Measurements from ENCODE around the gene CDH6. TPM values are rescaled to one million over a fixed set of nuclear protein-coding genes. Genes with fewer than 3 reads are reported as not detected.

The CDH6 gene
- total and polyA plus RNA-seq, 2 of the 4 experiments (the other 2 are of a cell fraction) = 72.2 to 232 TPM

DNA sequence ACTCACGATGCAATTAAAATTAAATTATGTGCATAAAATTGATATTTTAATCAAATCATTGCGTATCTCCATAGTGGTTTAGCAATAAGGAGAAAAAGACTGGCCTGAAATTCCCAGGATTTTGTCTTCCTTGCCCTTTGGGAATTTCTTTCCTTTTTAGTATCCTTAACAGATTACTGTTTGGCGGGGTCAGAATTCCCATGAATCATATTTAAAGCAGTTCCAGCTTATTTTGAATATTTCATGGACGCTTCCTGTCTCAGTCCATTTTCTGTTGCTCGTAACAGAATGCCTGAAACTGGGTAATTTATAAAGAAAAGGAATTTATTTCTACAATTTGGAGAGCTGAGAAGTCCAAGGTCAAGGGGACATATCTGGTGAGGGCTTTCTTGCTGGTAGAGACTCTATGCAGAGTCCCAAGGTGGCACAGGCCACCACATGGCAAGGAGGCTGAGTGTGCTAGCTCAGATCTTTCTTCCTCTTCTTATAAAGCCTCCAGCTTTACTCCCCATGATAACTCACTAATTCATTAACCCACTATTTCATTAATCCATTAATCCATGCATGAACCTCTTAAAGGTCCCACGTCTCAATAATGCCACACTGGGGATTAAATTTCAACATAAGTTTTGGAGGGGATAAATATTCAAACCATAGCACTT is 37.8 kb downstream of the CDH6 start:
- Histone ChIP-seq H2BK15ac (ENCODE audit: low read depth, low read length) (no peak overlapping the region), H3K27ac (ENCODE audit: insufficient read depth, low read length) (no peak overlapping the region), H3K9me1 (ENCODE audit: insufficient read depth, low read length) (no peaks in the 10 kb centered on the region), H2BK5ac (ENCODE audit: low read depth, low read length, poor library complexity, severe bottlenecking) (peak overlapping the region; percentile 1), H3K23ac (ENCODE audit: low read depth, low read length) (no peak overlapping the region; the same call in 1 of the 2 replicates), H4K91ac (ENCODE audit: insufficient read depth, low read depth, low read length) (no peak overlapping the region), H2AK9ac (replicated peaks; ENCODE audit: low read depth, low read length, poor library complexity) (no peak overlapping the region), H3K56ac (ENCODE audit: extremely low read depth, insufficient read depth, low read length) (no peak overlapping the region), H3K27me3 (ENCODE audit: control insufficient read depth, insufficient read depth, low read length) (no peaks in the 10 kb centered on the region), H3K36me3 (ENCODE audit: control insufficient read depth, insufficient read depth, low read length) (peaks cover 5% of the 10 kb centered on the region; the same call in 1 of the 2 replicates), H4K8ac (ENCODE audit: low read depth in 2 of 2, low read length in 2 of 2) (peak overlapping the region in 1 of 2 experiments; percentile 18; a peak in 1 of 4 replicates), H3K18ac (ENCODE audit: low read depth, low read length) (peak overlapping the region; percentile 71; the same call in 1 of the 2 replicates), H3K9me3 (ENCODE audit: control insufficient read depth, insufficient read depth, low read length) (no peaks in the 10 kb centered on the region), H3K14ac (replicated peaks; ENCODE audit: low read depth, low read length) (no peak overlapping the region), H2BK120ac (ENCODE audit: low read depth, low read length) (no peak overlapping the region; the same call in 1 of the 2 replicates), H3K9ac (ENCODE audit: low read depth, low read length) (no peak overlapping the region), H3K4me2 (ENCODE audit: low read depth, low read length) (peak overlapping the region; percentile 22; the same call in 1 of the 2 replicates), H3K4ac (ENCODE audit: low read depth, low read length) (no peak overlapping the region; the same call in 1 of the 2 replicates), H2AFZ (replicated peaks; ENCODE audit: low read length, poor library complexity) (no peak overlapping the region), H4K20me1 (ENCODE audit: insufficient read depth, low read length) (no peaks in the 10 kb centered on the region), H3K4me3 (ENCODE audit: insufficient read depth, low read depth, low read length) (no peak overlapping the region), H2AK5ac (ENCODE audit: low read depth, low read length) (no peak overlapping the region), H3K79me1 (ENCODE audit: low read depth in 1 of 2, low read length in 2 of 2) (peaks cover 14 to 43% of the 10 kb centered on the region in 2 experiments), H3K4me1 (ENCODE audit: control insufficient read depth, insufficient read depth, low read length) (peaks cover 4% of the 10 kb centered on the region; the same call in 1 of the 2 replicates), H4K5ac (ENCODE audit: low read depth, low read length) (peak overlapping the region; percentile 74; the same call in 1 of the 2 replicates), H2BK20ac (ENCODE audit: low read depth, low read length) (no peak overlapping the region)
- no peak for TF ChIP-seq CEBPB (IDR thresholded peaks at IDR 0.05; ENCODE audit: low read depth, low read length)
- no peak for TF ChIP-seq POLR2A (IDR thresholded peaks at IDR 0.05; ENCODE audit: low read depth, low read length)
- no peak for TF ChIP-seq RFX5 (IDR thresholded peaks at IDR 0.05; ENCODE audit: low read depth, low read length)
- TF ChIP-seq RAD21 (IDR thresholded peaks at IDR 0.05; ENCODE audit: low read length) = no peak
- TF ChIP-seq CHD1 (IDR thresholded peaks at IDR 0.05; ENCODE audit: low read depth, low read length) = no peak
- TF ChIP-seq BHLHE40 (IDR thresholded peaks at IDR 0.05; ENCODE audit: low read depth, low read length) = no peak
- dilution Hi-C loops (cut with HindIII; ENCODE audit: low sequenced_read_pairs, unreplicated experiment) (no loop called here), intact Hi-C loops (cut with micrococcal nuclease) (loop anchor here (10.0 kb wide), 1 partner anchor 727 kb away; no protein-coding TSS in a partner anchor), in situ Hi-C loops (cut with MboI; ENCODE audit: low sequenced_read_pairs) (no loop called here)
- DNase-seq = peak; percentile 18
- CTCF ChIA-PET = interaction anchor here (0.5 to 2.1 kb wide), 15 partner anchors 9 to 1127 kb away, joined by 3 to 11 read pairs (median 5); no protein-coding TSS in a partner anchor
- WGBS, 2 experiments (ENCODE audit: extremely low coverage in 2 of 2, insufficient read length in 1 of 2) = 73% methylated on average over 3 of the region's 6 CpGs; no CpG with 5 or more reads in 1 of the 2 experiments
- BruUV-seq (replicated peaks) = no TSS peak
- no peak for ATAC-seq (ENCODE audit: low read depth)
- POLR2A ChIA-PET (ENCODE audit: unreplicated experiment) = no interaction called here

Measured in IMR-90 (cell line).